GM10248 (cell line): ENCODE data around the gene ZBTB7C.

ENCODE experiments used
- CTCF ChIA-PET: fragments of 300-600 bp; sonication (Branson Sonifier 250); formaldehyde crosslinking; extraction: SDS; loops from one replicate; lab custom pipeline; 2021; ENCODE audit warnings: antibody characterized with exemption; lab: Yijun Ruan, JAX
- POLR2A ChIA-PET: fragments of 350-650 bp; sonication (Branson Sonifier 250); formaldehyde crosslinking; extraction: SDS; loops from one replicate; lab custom pipeline; 2020; ENCODE audit warnings: antibody characterized with exemption; lab: Yijun Ruan, JAX
- DNase-seq: peaks from one replicate; pipeline ENCODE4 v3.0.0; 2012; ENCODE audit errors: extremely low spot score
- TF ChIP-seq, protein P1 (sequence below): IDR thresholded peaks from 2 replicates; pipeline ENCODE4 v1.5.1; 2012; ENCODE audit warnings: mild to moderate bottlenecking, low read depth; ENCODE audit errors: extremely low read depth, missing control alignments, control extremely low read depth

Gene ZBTB7C

DNA sequence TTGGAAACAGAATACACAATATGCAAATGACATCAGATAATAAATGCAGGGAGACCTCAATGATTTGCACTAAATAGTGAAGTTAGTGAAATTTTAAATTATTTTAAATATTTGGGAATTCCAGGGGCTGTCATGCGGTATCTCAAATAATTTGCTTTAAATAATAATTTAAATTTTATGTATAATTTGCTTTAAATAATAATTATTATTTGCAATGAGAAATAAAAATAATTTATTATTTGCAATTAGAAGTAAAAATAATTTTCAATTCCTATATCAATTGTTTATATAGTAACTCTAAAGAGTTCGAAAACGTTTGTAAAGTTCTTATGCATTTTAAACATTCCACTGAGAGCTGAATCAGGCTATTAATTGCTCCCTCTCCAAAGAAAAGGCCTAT is 226.4 kb downstream of the ZBTB7C start:
- ChIA-PET CTCF (interaction anchor here (1.0 to 1.9 kb wide), 2 partner anchors 14 to 18 kb away, joined by 3 to 7 read pairs; no protein-coding TSS in a partner anchor), POLR2A (no interaction called here)
- DNase-seq = no peak
- TF ChIP-seq, protein P1, sequence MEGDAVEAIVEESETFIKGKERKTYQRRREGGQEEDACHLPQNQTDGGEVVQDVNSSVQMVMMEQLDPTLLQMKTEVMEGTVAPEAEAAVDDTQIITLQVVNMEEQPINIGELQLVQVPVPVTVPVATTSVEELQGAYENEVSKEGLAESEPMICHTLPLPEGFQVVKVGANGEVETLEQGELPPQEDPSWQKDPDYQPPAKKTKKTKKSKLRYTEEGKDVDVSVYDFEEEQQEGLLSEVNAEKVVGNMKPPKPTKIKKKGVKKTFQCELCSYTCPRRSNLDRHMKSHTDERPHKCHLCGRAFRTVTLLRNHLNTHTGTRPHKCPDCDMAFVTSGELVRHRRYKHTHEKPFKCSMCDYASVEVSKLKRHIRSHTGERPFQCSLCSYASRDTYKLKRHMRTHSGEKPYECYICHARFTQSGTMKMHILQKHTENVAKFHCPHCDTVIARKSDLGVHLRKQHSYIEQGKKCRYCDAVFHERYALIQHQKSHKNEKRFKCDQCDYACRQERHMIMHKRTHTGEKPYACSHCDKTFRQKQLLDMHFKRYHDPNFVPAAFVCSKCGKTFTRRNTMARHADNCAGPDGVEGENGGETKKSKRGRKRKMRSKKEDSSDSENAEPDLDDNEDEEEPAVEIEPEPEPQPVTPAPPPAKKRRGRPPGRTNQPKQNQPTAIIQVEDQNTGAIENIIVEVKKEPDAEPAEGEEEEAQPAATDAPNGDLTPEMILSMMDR = no peak

DNA sequence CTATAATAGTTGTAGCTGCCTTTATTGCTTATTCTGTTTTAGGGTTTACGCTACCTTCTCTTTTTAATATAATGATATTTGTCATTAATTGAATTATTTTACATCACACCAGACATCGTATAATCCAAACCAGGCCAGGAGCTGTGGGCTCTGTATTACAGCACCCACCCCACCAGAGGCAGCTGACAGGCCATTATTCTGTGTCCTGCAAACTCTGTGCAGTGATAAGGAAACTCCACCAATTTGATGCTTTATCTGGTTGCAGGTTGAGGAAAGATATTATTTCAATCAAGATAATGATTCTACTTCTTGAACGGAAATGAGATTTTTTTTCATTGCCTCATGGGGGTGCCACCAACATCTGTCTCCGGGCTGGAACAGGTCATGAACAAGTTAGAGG is 227.3 kb downstream of the ZBTB7C start:
- no peak for DNase-seq
- ChIA-PET POLR2A (no interaction called here), CTCF (interaction anchor here (1.0 to 1.9 kb wide), 2 partner anchors 13 to 17 kb away, joined by 3 to 7 read pairs; no protein-coding TSS in a partner anchor)
- TF ChIP-seq, protein P1 = no peak

DNA sequence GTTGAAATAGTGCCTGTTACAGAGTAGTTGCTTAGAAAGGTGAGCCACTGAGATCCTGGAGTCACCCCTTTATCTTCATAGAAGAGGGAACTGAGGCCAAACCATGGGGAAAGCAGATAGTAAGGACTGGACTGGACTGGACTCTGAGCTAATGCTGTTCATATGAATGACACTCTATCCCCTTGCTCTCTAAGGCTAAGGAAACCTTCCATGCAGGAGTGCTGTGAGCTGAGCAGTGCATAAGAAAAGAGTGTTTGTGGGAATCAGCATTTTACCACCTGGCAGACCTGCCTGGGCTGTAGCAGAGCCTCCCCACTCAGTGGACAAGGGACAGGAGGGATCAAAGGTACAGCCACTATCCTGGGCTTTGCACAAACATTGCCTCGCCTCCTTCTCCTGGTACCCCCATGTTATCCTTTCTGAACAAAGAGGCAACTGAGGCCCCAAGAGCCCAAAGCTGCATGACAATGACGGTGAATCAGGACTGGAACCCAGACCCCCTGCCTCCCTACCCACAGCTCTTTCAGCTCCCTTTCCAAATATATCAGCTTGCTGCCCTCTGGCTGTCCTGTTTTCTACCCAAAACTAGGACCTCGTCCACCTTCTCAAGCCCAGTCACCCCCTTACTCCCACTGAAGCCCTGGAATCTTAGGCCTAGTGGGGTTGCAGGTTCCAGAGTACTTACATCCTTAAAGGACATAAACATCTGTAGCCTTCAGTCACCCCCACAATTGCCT is 227.9 kb downstream of the ZBTB7C start:
- DNase-seq = no peak

DNA sequence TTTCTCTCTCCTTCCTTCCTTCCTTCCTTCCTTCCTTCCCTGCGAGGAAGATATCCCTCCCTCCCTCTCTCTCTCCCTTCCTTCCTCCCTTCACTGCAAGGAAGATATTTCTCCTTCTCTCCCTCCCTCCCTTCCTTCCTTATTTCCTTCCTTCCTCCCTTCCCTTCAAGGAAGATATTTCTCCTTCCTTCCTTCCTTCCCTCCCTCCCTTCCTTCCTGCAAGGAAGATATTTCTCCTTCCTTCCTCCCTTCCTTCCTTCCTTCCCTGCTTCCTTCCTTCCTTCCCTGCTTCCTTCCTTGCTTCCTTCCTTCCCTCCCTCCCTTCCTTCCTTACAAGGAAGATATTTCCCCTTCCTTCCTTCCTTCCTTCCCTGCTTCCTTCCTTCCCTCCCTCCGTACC is 229.5 kb downstream of the ZBTB7C start:
- ChIA-PET CTCF (no interaction called here), POLR2A (no interaction called here)
- TF ChIP-seq, protein P1 = no peak
- DNase-seq = no peak

More for the DNA sequence above, 227.9 kb downstream of the ZBTB7C start:
- POLR2A ChIA-PET = no interaction called here
- CTCF ChIA-PET = interaction anchor here (1.9 kb wide), 1 partner anchor 13 kb away, joined by 7 read pairs; no protein-coding TSS in a partner anchor
- TF ChIP-seq, protein P1 = no peak

DNA sequence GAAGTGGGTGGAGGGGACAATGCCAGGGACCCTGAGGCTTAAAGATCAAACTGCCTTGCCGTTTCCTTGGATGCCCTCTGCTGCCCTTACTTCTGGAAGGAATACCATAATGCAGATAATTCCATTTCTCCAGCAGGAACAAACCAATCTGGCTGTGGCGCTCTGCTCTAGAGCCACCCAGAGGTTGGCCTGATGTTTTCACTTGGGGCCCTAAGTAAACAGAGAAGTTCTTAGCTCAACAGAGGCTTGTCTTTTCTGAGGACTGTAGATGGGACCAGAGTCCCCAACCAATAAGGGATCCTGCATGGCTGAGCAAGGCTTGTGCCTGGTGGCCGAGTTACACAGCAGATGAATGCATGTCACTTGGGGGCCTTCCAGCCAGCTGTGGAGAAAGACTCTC is 230.2 kb downstream of the ZBTB7C start:
- POLR2A ChIA-PET = no interaction called here
- DNase-seq = no peak
- CTCF ChIA-PET = no interaction called here
- TF ChIP-seq, protein P1 = no peak

DNA sequence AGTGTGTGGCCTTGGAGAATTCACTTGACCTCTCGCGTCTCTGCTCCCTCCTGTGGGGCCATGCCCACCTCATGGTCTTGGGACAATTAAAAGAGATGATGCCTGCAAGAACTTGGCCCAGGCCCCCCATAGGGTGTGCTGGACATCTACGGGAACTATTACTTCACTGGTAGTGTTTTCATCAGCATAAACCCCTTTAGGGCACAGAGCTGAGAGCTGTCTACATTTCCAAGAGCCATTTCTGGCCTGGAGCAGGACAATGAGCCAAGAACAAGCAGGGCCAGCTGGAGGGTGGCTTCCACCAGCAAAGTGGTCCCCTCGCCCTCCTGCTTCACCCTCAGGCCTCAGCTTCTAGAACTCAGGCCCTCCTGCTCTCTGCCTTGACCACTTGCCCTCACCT is 232.3 kb downstream of the ZBTB7C start:
- POLR2A ChIA-PET = no interaction called here
- TF ChIP-seq, protein P1 = no peak
- CTCF ChIA-PET = no interaction called here

More for the DNA sequence above, 232.3 kb downstream of the ZBTB7C start:
- no peak for DNase-seq
